ENCODE data around the gene MOGAT1.

Gene MOGAT1

DNA sequence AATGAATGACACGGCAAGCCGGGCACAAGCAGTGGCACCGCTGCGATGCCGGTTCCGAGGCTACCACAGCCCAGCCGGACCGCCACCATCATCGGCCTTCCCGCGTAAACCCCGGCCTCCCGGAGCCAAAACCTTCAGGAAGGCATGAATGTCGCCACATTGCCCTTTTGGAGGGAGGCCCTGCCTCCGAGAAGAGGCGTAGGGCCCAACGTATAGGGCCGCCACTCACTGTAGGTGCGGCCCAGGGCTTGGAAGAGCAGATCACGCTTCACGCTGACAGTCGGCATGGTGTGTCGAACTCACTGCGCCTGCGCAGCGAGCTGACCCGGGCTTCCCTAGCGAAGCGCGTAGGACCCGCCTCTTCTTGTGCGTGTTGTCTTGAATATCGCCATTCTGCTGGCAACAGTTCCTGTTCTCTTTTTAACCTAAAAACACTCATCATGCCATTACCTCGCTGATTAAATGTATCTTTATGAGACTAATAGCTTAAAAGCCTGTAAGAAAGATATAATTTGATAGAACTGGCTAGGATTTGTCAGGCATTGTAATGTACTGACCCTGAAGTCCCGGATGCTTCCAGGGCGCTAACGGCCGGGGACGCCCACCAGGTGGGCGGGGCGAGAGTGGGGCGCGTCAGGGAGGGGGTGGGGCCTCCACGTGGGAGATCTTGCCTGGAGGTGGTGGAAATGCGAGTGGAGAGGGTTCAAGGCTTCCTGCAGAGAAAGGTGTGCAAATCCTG, 15.5 kb upstream of the MOGAT1 start, which contains the start of gene FARSB:
Gene FARSB, minus strand, starts transcription at position 306 of the 739 bp plus-strand sequence. Its CDS starts 19 bp downstream, at position 287.
- H3K4me3 ChIP-seq (ENCODE audit: low read depth, low read length), result peak within 1 kb of the TSS; percentile 100
- TF ChIP-seq, protein P1, sequence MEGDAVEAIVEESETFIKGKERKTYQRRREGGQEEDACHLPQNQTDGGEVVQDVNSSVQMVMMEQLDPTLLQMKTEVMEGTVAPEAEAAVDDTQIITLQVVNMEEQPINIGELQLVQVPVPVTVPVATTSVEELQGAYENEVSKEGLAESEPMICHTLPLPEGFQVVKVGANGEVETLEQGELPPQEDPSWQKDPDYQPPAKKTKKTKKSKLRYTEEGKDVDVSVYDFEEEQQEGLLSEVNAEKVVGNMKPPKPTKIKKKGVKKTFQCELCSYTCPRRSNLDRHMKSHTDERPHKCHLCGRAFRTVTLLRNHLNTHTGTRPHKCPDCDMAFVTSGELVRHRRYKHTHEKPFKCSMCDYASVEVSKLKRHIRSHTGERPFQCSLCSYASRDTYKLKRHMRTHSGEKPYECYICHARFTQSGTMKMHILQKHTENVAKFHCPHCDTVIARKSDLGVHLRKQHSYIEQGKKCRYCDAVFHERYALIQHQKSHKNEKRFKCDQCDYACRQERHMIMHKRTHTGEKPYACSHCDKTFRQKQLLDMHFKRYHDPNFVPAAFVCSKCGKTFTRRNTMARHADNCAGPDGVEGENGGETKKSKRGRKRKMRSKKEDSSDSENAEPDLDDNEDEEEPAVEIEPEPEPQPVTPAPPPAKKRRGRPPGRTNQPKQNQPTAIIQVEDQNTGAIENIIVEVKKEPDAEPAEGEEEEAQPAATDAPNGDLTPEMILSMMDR (IDR thresholded peaks at IDR 0.05; ENCODE audit: low read depth, low read length), result no peak

DNA sequence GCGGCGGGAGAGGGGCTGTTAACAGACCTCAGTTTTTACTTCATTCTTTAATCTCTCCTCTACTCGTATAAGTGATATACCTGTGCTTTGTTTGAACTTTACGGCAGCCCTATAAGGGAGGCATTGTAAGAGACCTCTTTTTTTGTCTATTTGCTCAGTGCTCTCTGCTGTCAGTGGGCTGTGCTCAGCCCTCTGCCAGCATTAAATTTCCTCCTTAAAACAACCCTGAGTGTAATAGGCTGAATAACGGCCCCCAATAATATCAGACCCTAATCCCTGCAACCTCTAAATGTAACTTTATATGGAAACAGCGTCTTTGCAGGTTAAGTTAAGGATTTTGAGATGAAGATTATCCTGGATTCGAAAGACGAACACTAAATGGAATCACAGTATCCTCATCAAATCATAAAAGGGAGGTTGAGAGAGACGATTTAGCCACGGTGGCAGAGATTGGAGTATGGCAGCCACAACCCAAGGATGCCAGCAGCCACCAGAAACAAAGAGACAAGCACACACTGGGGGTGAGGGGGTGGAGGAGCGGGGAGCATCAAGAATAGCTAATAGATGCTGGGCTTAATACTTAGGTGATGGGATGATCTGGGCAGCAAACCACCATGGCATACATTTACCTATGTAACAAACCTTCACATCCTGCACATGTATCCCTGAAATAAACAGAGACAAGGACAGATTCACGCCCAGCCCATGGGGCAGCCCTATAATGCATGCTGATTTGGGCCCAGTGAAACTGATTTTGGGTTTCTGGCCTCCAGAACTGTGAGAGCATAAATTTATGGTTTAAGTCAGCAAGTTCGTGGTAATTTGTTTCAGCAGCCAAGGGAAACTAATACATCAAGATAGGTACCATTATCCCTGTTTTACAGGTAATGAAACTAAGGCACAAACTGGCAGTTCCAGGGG, 14.7 kb upstream of the MOGAT1 start:
- TF ChIP-seq, protein P1 (IDR thresholded peaks at IDR 0.05; ENCODE audit: low read depth, low read length), result no peak
- H3K4me3 ChIP-seq (ENCODE audit: low read depth, low read length), result peak overlapping the region; percentile 100

DNA sequence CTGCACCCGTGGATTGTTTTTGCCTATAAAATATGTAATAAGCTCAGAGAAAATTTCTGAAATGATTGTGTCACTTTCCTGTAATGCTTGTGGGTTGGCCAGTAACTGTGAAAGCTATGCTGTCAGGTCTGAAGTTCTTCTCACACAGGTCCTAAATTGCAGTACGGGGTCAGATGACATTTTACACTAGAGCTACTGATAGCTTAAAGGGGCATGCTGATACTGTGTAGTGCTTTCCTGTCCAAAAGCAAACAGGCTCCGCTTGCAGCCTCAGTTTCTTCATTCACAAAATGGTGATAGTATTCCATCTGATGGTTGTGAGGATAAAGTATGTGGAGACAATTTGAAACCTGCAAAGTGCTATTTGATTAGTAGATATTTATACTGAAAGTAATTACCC, 8.0 kb upstream of the MOGAT1 start:
- TF ChIP-seq, protein P1 (IDR thresholded peaks at IDR 0.05; ENCODE audit: low read depth, low read length), result no peak
- H3K4me3 ChIP-seq (ENCODE audit: low read depth, low read length), result no peak overlapping the region

DNA sequence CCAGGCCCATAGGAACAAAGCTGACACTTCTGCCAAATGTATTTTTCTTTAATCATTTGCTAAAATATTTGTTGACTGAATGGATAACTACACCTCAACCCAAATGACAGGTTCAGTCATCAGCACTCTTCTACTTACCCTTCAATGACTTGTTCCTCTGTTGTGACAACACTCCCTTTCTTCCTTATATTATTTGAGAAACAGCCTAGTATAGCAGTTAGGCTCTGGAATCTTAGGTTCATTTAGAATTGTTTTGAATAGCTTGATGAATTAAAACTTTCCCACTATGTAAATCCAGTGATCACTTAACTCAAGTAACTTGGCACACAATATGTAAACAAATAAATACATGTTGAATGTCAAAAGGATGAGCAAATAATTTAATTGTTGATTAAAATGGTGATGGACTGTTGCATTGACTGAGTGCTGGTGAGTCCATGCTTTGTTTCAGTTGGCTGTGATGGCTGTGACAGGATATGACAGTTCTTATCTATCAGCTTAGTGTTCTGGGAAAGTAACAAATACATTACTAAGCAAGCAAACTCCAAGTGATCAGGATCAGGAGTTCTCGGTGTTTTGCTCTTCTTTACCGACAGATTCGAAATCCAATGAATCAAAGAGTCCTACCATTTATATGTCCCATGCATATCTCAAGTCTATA, 2.8 kb upstream of the MOGAT1 start:
- no peak overlapping the region for H3K4me3 ChIP-seq (ENCODE audit: low read depth, low read length)
- TF ChIP-seq, protein P1 (IDR thresholded peaks at IDR 0.05; ENCODE audit: low read depth, low read length), result no peak

DNA sequence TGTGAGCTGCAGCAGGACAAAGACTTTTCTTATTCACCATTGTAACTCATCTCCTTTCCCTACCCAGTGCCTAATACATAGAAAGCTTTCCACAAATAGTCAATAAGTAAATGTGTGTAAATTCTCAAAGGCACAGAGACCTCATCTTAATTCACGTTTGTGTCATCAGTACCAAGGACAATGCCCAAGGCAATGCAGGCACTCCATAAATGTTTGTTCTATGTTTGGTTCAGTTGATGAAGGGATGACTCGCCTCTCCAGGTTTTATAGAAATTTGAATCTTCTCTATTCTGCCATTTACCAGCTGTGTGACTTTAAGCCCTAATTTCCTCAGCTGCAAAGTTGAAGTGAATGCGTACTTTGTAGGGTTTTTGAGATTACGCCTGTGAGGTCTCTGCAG, 2.1 kb upstream of the MOGAT1 start:
- H3K4me3 ChIP-seq (ENCODE audit: low read depth, low read length), result no peak overlapping the region
- TF ChIP-seq, protein P1 (IDR thresholded peaks at IDR 0.05; ENCODE audit: low read depth, low read length), result no peak

DNA sequence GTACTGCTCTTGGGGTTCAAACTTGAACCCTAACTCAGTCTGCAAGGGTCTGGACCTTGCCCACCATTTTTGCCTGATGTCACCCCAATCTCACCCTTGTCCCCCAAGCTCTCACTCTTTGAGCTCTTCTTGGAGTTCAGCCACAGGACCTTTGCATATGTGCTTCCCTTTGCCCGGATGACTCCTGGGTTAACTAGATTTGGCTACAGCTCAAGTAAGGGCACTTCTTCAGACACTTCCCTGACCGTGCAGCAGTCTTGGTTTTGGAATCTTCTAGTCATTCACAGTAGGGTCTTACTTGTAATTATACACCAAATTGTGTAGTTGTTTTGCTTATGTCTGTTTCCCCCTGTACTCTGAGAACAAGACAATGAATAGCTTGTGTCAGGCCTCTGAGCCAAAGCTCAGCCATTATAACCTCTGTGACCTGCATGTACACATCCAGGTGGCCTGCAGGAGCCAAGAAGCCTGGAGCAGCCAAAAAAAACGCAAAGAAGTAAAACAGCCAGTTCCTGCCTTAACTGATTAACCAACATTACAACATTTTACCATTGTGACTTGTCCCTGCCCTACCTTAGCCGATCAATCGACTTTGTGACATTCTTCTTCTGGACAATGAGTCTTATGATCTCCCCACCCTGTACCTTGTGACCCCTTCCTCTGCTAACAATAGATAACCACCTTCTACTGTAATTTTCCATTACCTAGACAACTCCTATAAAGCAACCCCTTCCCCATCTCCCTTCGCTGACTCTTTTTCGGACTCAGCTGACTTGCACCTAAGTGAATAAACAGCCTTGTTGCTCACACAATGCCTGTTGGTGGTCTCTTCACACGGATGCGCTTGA, 1.0 kb upstream of the MOGAT1 start:
- TF ChIP-seq, protein P1 (IDR thresholded peaks at IDR 0.05; ENCODE audit: low read depth, low read length), result no peak

More for the DNA sequence above, 1.0 kb upstream of the MOGAT1 start:
- H3K4me3 ChIP-seq (ENCODE audit: low read depth, low read length), result no peak overlapping the region
